ENCODE measurements around the gene C11orf16. TPM values are rescaled to one million over a fixed set of nuclear protein-coding genes. Genes with fewer than 3 reads are reported as not detected.
A peak's percentile ranks its signal among the peaks of the same experiment; 100 is the strongest.

The C11orf16 gene
- total RNA-seq, 1 experiment from 2014 or later = not detected

DNA sequence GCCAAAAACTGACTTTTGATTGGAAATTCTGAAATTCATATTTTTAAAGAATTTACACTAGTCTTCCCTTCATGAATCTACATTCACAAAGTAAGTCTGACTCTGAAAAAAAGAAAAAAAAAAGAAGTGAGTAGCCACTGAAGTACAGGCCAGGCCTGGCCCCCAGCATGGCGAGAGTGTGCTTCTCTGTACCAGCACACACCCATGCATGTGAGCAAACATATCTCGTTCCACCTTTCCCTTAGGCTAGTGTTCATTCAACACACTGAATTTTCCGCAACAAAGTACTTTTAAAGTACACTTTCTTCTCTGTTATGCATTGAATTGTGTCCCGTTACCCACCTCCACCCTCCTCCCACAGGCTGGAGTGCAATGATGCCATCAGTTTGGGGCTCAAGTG, 4.5 kb downstream of the C11orf16 start:
- H3K4me3 ChIP-seq = no peak overlapping the region
- H3K27me3 ChIP-seq (replicated peaks) = no peaks in the 10 kb centered on the region
- no peak for DNase-seq (ENCODE audit: low read depth in 1 of 2, low spot score in 2 of 2)
- no peaks in the 10 kb centered on the region for H3K9me3 ChIP-seq (replicated peaks)
- no peaks in the 10 kb centered on the region for H3K4me1 ChIP-seq (replicated peaks)
- H3K27ac ChIP-seq = no peak overlapping the region
- H3K36me3 ChIP-seq = no peaks in the 10 kb centered on the region

DNA sequence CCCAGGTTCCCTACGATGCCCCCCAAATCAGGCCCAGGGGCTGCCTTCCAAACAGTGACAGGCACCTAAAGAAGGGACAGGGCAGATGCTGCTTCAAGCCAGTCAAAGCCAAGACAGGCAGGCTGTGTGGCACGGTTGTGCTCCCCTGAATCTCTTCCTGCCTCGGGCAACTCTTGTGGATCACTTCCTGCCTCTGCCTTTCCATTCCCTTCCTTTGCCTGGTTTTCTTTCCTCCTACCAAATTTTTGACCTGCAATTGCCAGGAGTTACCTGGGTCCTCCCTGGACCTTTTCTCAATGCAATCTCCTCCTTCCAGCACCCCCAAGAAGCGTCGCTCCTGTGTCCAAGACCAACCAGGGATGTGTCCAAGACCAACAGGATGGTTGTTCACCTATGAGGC, 5.5 kb downstream of the C11orf16 start:
- H3K27me3 ChIP-seq (replicated peaks) = no peaks in the 10 kb centered on the region
- no peak for DNase-seq (ENCODE audit: low read depth in 1 of 2, low spot score in 2 of 2)
- H3K4me1 ChIP-seq (replicated peaks) = no peaks in the 10 kb centered on the region
- no peak overlapping the region for H3K4me3 ChIP-seq
- H3K36me3 ChIP-seq = no peaks in the 10 kb centered on the region
- H3K27ac ChIP-seq = no peak overlapping the region
- no peaks in the 10 kb centered on the region for H3K9me3 ChIP-seq (replicated peaks)

DNA sequence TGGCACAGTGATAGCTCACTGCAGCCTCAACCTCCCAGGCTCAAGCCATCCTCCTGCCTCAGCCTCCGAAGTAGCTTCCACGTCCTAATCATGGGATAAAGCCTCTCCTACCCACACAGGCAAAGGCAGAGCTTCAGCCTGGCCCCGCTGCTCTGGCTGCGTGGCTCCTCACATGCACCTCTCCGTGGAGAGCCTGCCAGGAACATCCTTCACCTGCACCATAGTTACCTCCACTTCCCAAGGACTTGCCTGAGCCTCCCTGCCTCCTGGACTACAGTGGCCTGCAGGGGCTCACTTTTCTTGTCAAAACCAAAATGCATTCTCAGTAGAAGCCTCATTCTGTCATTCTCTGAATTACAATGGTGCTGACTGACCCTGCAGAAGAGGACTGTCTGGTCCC, 6.5 kb downstream of the C11orf16 start:
- H3K9me3 ChIP-seq (replicated peaks) = no peaks in the 10 kb centered on the region
- no peaks in the 10 kb centered on the region for H3K27me3 ChIP-seq (replicated peaks)
- DNase-seq (ENCODE audit: low read depth in 1 of 2, low spot score in 2 of 2) = no peak
- H3K4me1 ChIP-seq (replicated peaks) = no peaks in the 10 kb centered on the region
- H3K27ac ChIP-seq = no peak overlapping the region
- no peaks in the 10 kb centered on the region for H3K36me3 ChIP-seq
- no peak overlapping the region for H3K4me3 ChIP-seq

DNA sequence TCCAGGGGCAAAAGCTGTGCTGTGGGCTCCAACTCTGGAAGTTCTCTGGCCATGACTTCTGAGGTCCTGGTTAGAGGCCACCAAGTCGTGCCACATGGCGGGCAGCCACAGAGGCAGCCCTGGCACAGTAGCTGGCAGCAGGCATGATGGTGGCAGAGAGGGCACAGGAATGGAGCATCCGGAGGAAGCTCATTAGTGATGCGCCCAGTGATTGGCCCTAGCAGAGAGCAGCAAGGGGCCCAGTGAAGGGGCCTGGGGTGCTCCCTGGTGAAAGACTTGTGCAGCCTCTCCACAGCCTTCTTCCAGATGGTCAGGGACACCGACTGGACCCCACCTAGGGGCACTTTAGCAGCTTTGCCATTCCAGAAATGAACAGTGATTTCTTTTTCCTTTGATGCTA, 7.0 kb downstream of the C11orf16 start:
- no peaks in the 10 kb centered on the region for H3K36me3 ChIP-seq
- DNase-seq (ENCODE audit: low read depth in 1 of 2, low spot score in 2 of 2) = no peak

DNA sequence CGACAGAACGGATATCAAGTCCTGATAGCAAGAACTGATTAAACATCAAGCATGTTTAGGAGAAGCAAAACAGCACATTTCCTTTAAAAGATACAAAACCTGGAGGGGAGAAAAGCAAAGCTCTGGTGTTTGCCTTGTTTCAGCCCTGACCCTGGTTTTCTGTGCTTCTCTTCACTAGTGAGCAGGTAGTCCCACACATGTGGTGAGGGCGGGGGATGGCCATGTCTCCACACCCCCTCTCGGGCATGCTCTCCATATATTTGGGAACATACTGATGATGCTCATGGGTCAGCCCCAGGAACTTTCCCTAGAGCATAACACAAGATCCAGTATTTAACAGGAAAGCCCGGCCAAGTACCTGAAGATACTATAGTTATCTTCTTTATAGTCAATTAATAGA, 10.1 kb downstream of the C11orf16 start:
- Histone ChIP-seq H3K27ac (no peak overlapping the region), H3K27me3 (replicated peaks) (no peaks in the 10 kb centered on the region), H3K36me3 (peaks cover 16% of the 10 kb centered on the region), H3K4me3 (no peak overlapping the region), H3K4me1 (replicated peaks) (peaks cover 5% of the 10 kb centered on the region), H3K9me3 (replicated peaks) (no peaks in the 10 kb centered on the region)
- DNase-seq (ENCODE audit: low read depth in 1 of 2, low spot score in 2 of 2) = no peak

More for the DNA sequence above, 7.0 kb downstream of the C11orf16 start:
- Histone ChIP-seq H3K9me3 (replicated peaks) (no peaks in the 10 kb centered on the region), H3K27me3 (replicated peaks) (no peaks in the 10 kb centered on the region), H3K4me3 (no peak overlapping the region), H3K4me1 (replicated peaks) (no peaks in the 10 kb centered on the region), H3K27ac (no peak overlapping the region)

DNA sequence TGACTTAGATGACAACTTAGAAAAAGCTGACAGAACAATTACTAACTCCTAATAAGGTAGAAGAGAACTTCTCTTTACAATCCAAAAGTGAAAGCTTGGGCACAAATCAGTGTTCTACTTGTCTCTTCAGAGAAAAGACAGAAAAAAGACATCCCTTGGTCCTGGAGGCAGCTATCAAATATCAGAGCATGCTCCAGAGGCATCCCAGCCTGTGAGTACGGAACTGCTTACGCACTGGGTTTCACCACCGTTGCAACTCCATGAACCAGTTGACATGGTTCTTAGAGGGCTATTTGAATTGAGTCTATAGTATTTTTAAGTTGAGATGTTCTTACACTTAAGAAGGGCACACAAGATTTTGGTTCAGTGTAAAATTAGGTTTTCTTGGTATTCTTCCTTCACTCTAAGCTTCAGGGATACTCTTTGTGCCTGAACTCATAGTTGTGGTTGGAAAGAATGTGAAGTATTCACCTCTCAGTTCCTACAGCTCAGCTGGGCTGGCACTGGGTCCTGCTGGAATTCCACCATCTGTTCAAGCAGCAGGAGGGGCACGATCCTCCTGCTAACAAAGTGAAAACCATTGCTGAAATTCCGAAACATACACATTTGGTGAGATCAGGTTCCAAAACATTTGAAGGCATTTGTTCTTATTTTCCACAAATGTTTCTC, 15.5 kb downstream of the C11orf16 start:
- Histone ChIP-seq H3K27ac (peak overlapping the region; percentile 37), H3K36me3 (peaks cover 26% of the 10 kb centered on the region), H3K4me1 (replicated peaks) (peaks cover 24% of the 10 kb centered on the region), H3K4me3 (no peak overlapping the region), H3K27me3 (replicated peaks) (no peaks in the 10 kb centered on the region), H3K9me3 (replicated peaks) (no peaks in the 10 kb centered on the region)
- DNase-seq (ENCODE audit: low read depth in 1 of 2, low spot score in 2 of 2) = peak; percentile 53 to 68

DNA sequence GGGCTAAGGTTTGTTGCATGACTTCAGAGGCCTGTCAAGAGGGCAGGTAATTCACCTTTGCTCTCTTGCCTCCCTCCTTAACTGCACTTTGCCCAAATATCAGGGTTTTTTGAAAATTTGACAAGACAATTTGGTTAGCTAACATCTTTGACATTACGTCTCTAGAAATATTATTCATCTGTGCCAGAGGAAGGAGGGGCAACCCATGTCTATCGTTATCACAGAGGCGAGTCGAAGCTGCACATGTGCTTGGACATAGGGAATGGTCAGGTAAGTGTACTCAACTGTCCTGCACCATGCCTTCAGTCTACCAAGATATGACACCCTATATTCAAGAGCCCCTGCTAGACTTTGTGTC, 18.1 kb downstream of the C11orf16 start:
- H3K27ac ChIP-seq = no peak overlapping the region
- DNase-seq (ENCODE audit: low read depth in 1 of 2, low spot score in 2 of 2) = no peak
- no peaks in the 10 kb centered on the region for H3K27me3 ChIP-seq (replicated peaks)
- H3K36me3 ChIP-seq = peaks cover 30% of the 10 kb centered on the region
- H3K4me1 ChIP-seq (replicated peaks) = peaks cover 24% of the 10 kb centered on the region
- H3K9me3 ChIP-seq (replicated peaks) = no peaks in the 10 kb centered on the region
- H3K4me3 ChIP-seq = no peak overlapping the region

DNA sequence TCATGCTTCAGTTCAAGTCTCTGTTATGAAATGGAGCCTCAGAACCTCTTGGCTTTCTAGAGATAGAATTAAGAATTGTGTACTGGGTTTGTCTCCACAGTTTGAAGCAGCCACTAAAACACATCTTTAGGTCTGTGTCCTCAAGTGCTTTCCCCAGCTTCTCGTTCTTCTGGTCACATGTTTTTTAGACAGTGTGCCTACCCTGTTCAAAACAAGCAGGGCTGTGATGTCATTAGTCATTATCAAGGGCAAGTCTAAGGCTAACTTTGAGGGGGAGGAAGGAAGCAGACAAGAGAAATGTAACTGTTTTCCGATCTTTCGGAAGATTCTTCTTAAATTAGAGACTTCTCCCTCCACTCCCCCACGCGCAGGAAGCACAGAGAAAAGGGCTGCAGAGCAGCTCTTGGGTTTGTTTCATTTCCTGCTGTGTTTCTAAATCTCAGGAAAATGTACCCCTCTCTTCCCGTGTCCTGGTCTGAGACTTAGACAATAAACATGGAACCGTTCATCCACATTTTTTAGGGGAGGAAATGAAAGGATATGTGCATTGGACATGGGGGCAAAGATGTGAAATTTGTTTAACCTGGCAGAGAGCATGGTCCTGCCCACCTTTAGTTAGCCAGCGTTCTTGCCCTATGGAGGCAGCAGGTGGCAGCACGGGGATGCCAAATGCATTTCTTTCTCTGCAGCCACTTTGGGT, 18.6 kb downstream of the C11orf16 start:
- H3K27ac ChIP-seq = no peak overlapping the region
- DNase-seq (ENCODE audit: low read depth in 1 of 2, low spot score in 2 of 2) = no peak
- H3K4me1 ChIP-seq (replicated peaks) = peaks cover 24% of the 10 kb centered on the region
- H3K9me3 ChIP-seq (replicated peaks) = no peaks in the 10 kb centered on the region
- H3K27me3 ChIP-seq (replicated peaks) = no peaks in the 10 kb centered on the region
- no peak overlapping the region for H3K4me3 ChIP-seq
- peaks cover 27% of the 10 kb centered on the region for H3K36me3 ChIP-seq

DNA sequence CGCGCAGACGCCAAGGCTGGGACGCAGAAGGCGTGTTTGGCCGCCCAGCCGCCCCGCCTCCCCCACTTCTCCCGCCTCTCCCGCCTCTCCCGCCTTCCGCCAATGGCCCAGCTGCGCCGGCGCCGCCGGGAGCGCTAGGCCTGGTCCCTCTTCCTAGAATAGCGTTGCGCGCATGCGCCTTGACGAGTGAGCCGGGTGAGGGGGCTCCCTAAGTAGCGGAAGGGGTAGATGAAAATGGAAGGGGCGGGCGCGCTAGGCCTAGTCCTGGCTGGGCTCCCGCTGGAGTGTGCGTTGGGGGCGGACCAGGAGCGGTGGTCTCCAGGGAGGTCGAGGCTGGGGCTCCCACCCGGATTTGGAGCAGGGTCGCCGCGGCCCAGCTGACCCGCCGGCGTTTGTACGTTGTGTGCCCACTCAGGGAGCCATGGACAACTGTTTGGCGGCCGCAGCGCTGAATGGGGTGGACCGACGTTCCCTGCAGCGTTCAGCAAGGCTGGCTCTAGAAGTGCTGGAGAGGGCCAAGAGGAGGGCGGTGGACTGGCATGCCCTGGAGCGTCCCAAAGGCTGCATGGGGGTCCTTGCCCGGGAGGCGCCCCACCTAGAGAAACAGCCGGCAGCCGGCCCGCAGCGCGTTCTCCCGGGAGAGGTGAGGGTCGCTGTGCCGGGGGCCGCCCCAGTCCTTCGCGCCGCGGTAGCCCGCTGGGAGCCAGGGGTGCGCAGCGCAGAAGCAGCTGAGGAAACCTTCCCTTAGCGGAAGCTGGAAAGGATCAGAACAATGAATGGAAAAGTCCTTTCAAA, 21.5 kb downstream of the C11orf16 start, which contains the start of gene AKIP1:
Gene AKIP1, plus strand, starts transcription at position 161 of the 795 bp plus-strand sequence. Its CDS starts 261 bp downstream, at position 422.
- DNase-seq (ENCODE audit: low read depth in 1 of 2, low spot score in 2 of 2) = peak; percentile 77 to 90
- peaks cover 14% of the 10 kb centered on the region for H3K4me1 ChIP-seq (replicated peaks)

DNA sequence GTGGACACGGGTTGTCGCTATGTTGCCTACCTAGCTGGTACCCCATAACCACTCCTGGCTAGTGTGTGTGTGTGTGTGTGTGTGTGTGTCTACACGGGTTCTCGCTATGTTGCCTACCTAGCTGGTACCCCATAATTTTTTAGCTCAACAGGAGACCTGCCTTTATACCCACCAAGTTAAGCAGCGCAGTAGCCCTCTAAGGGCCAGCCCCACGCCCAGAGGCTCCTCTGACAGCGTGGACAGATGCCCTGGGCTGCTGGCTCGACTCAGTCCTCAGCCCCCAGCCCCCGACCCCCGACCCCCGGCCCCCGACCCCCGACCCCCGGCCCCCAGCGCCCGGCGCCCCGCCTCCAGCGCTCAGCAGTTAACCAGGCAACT, 22.1 kb downstream of the C11orf16 start:
- DNase-seq (ENCODE audit: low read depth in 1 of 2, low spot score in 2 of 2) = no peak
- Histone ChIP-seq H3K27ac (no peak overlapping the region), H3K36me3 (peaks cover 9% of the 10 kb centered on the region; the same call in 1 of the 2 replicates), H3K9me3 (replicated peaks) (no peaks in the 10 kb centered on the region), H3K4me3 (peak overlapping the region; percentile 86), H3K4me1 (replicated peaks) (peaks cover 14% of the 10 kb centered on the region), H3K27me3 (replicated peaks) (no peaks in the 10 kb centered on the region)

More for the DNA sequence above, 21.5 kb downstream of the C11orf16 start, which contains the start of gene AKIP1:
- H3K36me3 ChIP-seq = peaks cover 9% of the 10 kb centered on the region; the same call in 1 of the 2 replicates
- H3K27ac ChIP-seq = peak within 1 kb of the TSS; percentile 65
- H3K4me3 ChIP-seq = peak within 1 kb of the TSS; percentile 86
- H3K9me3 ChIP-seq (replicated peaks) = no peaks in the 10 kb centered on the region
- no peaks in the 10 kb centered on the region for H3K27me3 ChIP-seq (replicated peaks)

DNA sequence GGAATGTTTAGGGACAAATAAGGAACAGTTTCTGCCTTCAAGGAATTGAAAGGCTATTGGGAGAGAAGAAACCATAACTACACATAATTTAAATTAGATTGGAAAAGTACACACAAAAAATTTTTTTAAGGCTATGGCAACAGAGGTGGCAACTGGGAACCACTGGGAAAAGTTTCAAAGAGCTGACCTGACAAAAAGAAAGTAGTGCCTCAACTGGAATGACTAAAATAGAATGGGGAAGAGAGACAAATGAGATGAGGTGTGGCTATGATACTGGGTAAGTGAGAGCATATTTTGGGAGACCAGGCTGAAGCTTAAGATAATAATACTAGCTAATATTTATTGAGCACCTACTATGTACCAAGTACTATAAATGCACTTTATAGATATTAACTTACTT, 24.6 kb downstream of the C11orf16 start:
- H3K27ac ChIP-seq = no peak overlapping the region
- no peaks in the 10 kb centered on the region for H3K27me3 ChIP-seq (replicated peaks)
- H3K4me1 ChIP-seq (replicated peaks) = peaks cover 8% of the 10 kb centered on the region
- no peaks in the 10 kb centered on the region for H3K9me3 ChIP-seq (replicated peaks)
- H3K36me3 ChIP-seq = peaks cover 4% of the 10 kb centered on the region; the same call in 1 of the 2 replicates
- H3K4me3 ChIP-seq = no peak overlapping the region
- no peak for DNase-seq (ENCODE audit: low read depth in 1 of 2, low spot score in 2 of 2)

DNA sequence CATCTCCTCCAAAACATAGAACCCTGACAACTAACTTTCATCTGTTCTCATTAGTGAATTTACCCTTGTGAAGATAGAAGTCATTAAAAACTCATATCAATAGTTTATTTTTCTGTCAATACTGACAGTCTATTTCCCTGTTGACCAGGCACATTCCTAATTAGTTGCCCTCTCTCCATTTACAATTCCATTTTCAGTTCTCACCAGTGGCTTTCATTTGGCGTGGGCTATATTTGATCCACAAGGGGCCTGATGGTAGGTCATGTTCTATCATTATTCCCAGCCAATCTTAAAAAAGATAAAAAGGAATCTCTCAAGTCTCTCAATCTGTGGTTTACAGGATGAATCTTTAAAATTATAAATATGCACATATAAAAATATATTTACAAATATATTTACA, 25.6 kb downstream of the C11orf16 start:
- Histone ChIP-seq H3K9me3 (replicated peaks) (no peaks in the 10 kb centered on the region), H3K36me3 (peaks cover 4% of the 10 kb centered on the region; the same call in 1 of the 2 replicates), H3K27me3 (replicated peaks) (no peaks in the 10 kb centered on the region), H3K4me3 (no peak overlapping the region), H3K4me1 (replicated peaks) (peaks cover 8% of the 10 kb centered on the region), H3K27ac (no peak overlapping the region)
- DNase-seq (ENCODE audit: low read depth in 1 of 2, low spot score in 2 of 2) = no peak

DNA sequence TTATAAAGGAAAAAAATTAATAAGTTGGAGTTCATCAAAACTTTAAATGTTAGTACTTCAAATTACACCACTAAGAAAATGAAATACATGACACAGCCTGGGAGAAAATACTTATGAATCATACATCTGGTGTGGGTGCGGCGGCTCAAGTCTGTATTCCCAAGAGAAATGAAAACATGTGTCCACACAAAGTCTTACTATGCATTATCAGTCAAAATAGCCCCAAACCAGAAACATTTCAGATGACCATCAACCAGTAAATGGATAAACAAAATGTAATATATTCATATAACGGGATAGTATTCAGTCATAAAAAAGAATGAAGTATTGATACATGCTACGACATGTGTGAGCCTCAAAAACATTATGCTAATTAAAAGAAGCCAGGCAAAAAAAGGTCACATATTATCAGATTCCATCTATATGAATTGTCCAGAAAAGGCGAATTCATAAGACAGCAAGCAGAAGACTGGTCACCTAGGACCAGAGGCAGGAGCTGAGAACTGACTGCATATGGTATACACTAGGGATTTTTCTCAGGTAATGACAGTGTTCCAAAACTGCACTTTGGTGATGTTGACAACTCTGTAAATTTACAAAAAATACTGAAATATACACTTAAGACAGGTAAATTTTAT, 27.1 kb downstream of the C11orf16 start:
- Histone ChIP-seq H3K27me3 (replicated peaks) (no peaks in the 10 kb centered on the region), H3K9me3 (replicated peaks) (no peaks in the 10 kb centered on the region), H3K36me3 (no peaks in the 10 kb centered on the region), H3K4me3 (no peak overlapping the region), H3K4me1 (replicated peaks) (peaks cover 8% of the 10 kb centered on the region), H3K27ac (no peak overlapping the region)
- DNase-seq (ENCODE audit: low read depth in 1 of 2, low spot score in 2 of 2) = no peak

Data from SJSA1 (cell line).